Stimulated activated CD4-positive, alpha-beta T cell treated with anti-CD3 and anti-CD28 coated beads, Interleukin-2, amount 100 ng/mL, for 4 hours (primary cell): ENCODE results near the gene MYO15A.
"Not testable (repeated sequence)": the region's sequence is repeated elsewhere in the genome, so short reads cannot be mapped to it uniquely, and the experiment has no call there.

Experiments
- DNase-seq: peaks from one replicate; pipeline ENCODE4 v3.0.0-alpha.2; 2020; ENCODE audit warnings: low read depth

The MYO15A gene

GRCh38 chr17:18185832-18186626 lies 77.5 kb downstream of the MYO15A start:
- no peak for DNase-seq

GRCh38 chr17:18186627-18186982 lies 78.0 kb downstream of the MYO15A start:
- no peak for DNase-seq

- no peak for DNase-seq
These were observed 78.7 kb downstream of the MYO15A start for GRCh38 chr17:18187226-18187625.

GRCh38 chr17:18187821-18188761 lies 79.5 kb downstream of the MYO15A start:
- DNase-seq: no peak

GRCh38 chr17:18190628-18191235 lies 82.2 kb downstream of the MYO15A start:
- no peak for DNase-seq

GRCh38 chr17:18191236-18191667 lies 82.7 kb downstream of the MYO15A start:
- no peak for DNase-seq

- DNase-seq: no peak
These were observed 83.4 kb downstream of the MYO15A start for GRCh38 chr17:18191967-18192366.

GRCh38 chr17:18194394-18194793 lies 85.8 kb downstream of the MYO15A start:
- no peak for DNase-seq

- no peak for DNase-seq
These were observed 86.2 kb downstream of the MYO15A start for GRCh38 chr17:18194804-18195203.

- no peak for DNase-seq
These were observed 86.7 kb downstream of the MYO15A start for GRCh38 chr17:18195246-18195645.

- DNase-seq: no peak
These were observed 89.1 kb downstream of the MYO15A start for GRCh38 chr17:18197535-18198194.

GRCh38 chr17:18198530-18198929 lies 90.0 kb downstream of the MYO15A start:
- no peak for DNase-seq

GRCh38 chr17:18201108-18201507 lies 92.6 kb downstream of the MYO15A start:
- DNase-seq: no peak

- DNase-seq: no peak
These were observed 94.8 kb downstream of the MYO15A start for GRCh38 chr17:18203308-18203707.

- no peak for DNase-seq
These were observed 97.3 kb downstream of the MYO15A start for GRCh38 chr17:18205861-18206260.

GRCh38 chr17:18206962-18207361 lies 98.4 kb downstream of the MYO15A start:
- DNase-seq: no peak

GRCh38 chr17:18208092-18208491 lies 99.5 kb downstream of the MYO15A start:
- no peak for DNase-seq

- no peak for DNase-seq
These were observed 105.2 kb downstream of the MYO15A start for GRCh38 chr17:18213666-18214270.

GRCh38 chr17:18216906-18217305 lies 108.3 kb downstream of the MYO15A start:
- not testable (repeated sequence) for DNase-seq

- DNase-seq: peak; percentile 57
These were observed 109.0 kb downstream of the MYO15A start for GRCh38 chr17:18217412-18218015.

- no peak for DNase-seq
These were observed 110.3 kb downstream of the MYO15A start for GRCh38 chr17:18218756-18219415.
